Vagina (tissue), 2 donors: Measurements from ENCODE around the gene WNK2. TPM values are rescaled to one million over a fixed set of nuclear protein-coding genes. Genes with fewer than 3 reads are reported as not detected.
A peak's percentile ranks its signal among the peaks of the same experiment; 100 is the strongest.
"Not testable (repeated sequence)": the region's sequence is repeated elsewhere in the genome, so short reads cannot be mapped to it uniquely, and the experiment has no call there.

ENCODE experiments used
- DNase-seq, 2 donors: peaks; one replicate each; pipeline ENCODE4 v3.0.0-alpha.2; 2017; ENCODE audit errors: extremely low spot score in 2 of 2
- H3K27ac ChIP-seq: fragments of 200-600 bp; sonication (generic); one replicate; pipeline ENCODE4 v1.5.1; 2019
- H3K27me3 ChIP-seq: fragments of 200-600 bp; sonication (generic); one replicate; pipeline ENCODE4 v1.5.1; 2019
- H3K36me3 ChIP-seq, 2 donors: fragments of 200-600 bp; sonication (generic); one replicate each; pipeline ENCODE4 v1.5.1; 2017 to 2019
- H3K4me1 ChIP-seq: fragments of 200-600 bp; sonication (generic); one replicate; pipeline ENCODE4 v1.5.1; 2019
- H3K4me3 ChIP-seq, 2 donors: fragments of 200-600 bp; sonication (generic); 1 replicate in 1 of 2; 2 replicates in 1 of 2; pipeline ENCODE4 v1.5.1; 2016 to 2019
- H3K9me3 ChIP-seq: fragments of 200-600 bp; sonication (generic); one replicate; pipeline ENCODE4 v1.5.1; 2019
- POLR2A ChIP-seq, 2 donors: fragments of 450-650 bp; IDR thresholded peaks; one replicate each; pipeline ENCODE4 v1.6.1; 2017; ENCODE audit warnings: antibody characterized with exemption in 2 of 2, mild to moderate bottlenecking in 2 of 2, moderate library complexity in 2 of 2
- POLR2AphosphoS5 ChIP-seq, 2 donors: sonication (generic); formaldehyde crosslinking; IDR thresholded peaks; one replicate each; pipeline ENCODE4 v1.9.0; 2017; ENCODE audit warnings: antibody characterized with exemption in 2 of 2, mild to moderate bottlenecking in 2 of 2, low read depth in 1 of 2; ENCODE audit not compliant: insufficient read depth in 1 of 2
- intact Hi-C: fragments of 100-400 bp; cut with DNase I; formaldehyde crosslinking; loops from one replicate; pipeline ENCODE4 v1.15.1; 2023
- total RNA-seq: library from RNA; depleted of rRNA; stranded (reverse); fragments of >200 nt; gene quantifications from one replicate; pipeline ENCODE4 v1.2.3, GENCODE V29; 2016
- TF ChIP-seq, protein P1 (sequence below), 3 experiments: fragments of 450-650 bp in 2 of 3; fragments of 200-600 bp in 1 of 3; sonication (generic) in 1 of 3; IDR thresholded peaks; one replicate each; pipeline ENCODE4 v1.5.1; 2017 to 2019; ENCODE audit warnings: antibody characterized with exemption in 3 of 3, mild to moderate bottlenecking in 2 of 3, moderate library complexity in 2 of 3

Gene WNK2
- total RNA-seq, 1 donor from 2014 or later, result 24.8 TPM

GRCh38 chr9:93343663-93344062 is 159.7 kb downstream of the WNK2 start:
- no peaks in the 10 kb centered on the region for H3K27me3 ChIP-seq
- H3K9me3 ChIP-seq, result no peaks in the 10 kb centered on the region
- TF ChIP-seq, protein P1, sequence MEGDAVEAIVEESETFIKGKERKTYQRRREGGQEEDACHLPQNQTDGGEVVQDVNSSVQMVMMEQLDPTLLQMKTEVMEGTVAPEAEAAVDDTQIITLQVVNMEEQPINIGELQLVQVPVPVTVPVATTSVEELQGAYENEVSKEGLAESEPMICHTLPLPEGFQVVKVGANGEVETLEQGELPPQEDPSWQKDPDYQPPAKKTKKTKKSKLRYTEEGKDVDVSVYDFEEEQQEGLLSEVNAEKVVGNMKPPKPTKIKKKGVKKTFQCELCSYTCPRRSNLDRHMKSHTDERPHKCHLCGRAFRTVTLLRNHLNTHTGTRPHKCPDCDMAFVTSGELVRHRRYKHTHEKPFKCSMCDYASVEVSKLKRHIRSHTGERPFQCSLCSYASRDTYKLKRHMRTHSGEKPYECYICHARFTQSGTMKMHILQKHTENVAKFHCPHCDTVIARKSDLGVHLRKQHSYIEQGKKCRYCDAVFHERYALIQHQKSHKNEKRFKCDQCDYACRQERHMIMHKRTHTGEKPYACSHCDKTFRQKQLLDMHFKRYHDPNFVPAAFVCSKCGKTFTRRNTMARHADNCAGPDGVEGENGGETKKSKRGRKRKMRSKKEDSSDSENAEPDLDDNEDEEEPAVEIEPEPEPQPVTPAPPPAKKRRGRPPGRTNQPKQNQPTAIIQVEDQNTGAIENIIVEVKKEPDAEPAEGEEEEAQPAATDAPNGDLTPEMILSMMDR (IDR thresholded peaks at IDR 0.05), result no peak
- TF ChIP-seq POLR2A (IDR thresholded peaks at IDR 0.05) (no peak), POLR2AphosphoS5 (IDR thresholded peaks at IDR 0.05; ENCODE audit: insufficient read depth in 1 of 2, low read depth in 1 of 2) (no peak)
- H3K4me1 ChIP-seq, result peaks cover 10% of the 10 kb centered on the region
- intact Hi-C loops, result no loop called here
- no peaks in the 10 kb centered on the region for H3K36me3 ChIP-seq
- H3K27ac ChIP-seq, result no peak overlapping the region
- no peak for DNase-seq
- no peak overlapping the region for H3K4me3 ChIP-seq

- Histone ChIP-seq H3K9me3 (no peaks in the 10 kb centered on the region), H3K4me3 (peak overlapping the region; percentile 43 to 54), H3K36me3 (no peaks in the 10 kb centered on the region), H3K27me3 (no peaks in the 10 kb centered on the region), H3K4me1 (peaks cover 10% of the 10 kb centered on the region), H3K27ac (peak overlapping the region; percentile 42)
- no peak for DNase-seq
- intact Hi-C loops, result no loop called here
- TF ChIP-seq, protein P1 (IDR thresholded peaks at IDR 0.05), result no peak
- no peak for TF ChIP-seq POLR2A (IDR thresholded peaks at IDR 0.05)
- TF ChIP-seq POLR2AphosphoS5 (IDR thresholded peaks at IDR 0.05; ENCODE audit: insufficient read depth in 1 of 2, low read depth in 1 of 2), result no peak
Observed at GRCh38 chr9:93345643-93346230, 161.8 kb downstream of the WNK2 start.

DNA sequence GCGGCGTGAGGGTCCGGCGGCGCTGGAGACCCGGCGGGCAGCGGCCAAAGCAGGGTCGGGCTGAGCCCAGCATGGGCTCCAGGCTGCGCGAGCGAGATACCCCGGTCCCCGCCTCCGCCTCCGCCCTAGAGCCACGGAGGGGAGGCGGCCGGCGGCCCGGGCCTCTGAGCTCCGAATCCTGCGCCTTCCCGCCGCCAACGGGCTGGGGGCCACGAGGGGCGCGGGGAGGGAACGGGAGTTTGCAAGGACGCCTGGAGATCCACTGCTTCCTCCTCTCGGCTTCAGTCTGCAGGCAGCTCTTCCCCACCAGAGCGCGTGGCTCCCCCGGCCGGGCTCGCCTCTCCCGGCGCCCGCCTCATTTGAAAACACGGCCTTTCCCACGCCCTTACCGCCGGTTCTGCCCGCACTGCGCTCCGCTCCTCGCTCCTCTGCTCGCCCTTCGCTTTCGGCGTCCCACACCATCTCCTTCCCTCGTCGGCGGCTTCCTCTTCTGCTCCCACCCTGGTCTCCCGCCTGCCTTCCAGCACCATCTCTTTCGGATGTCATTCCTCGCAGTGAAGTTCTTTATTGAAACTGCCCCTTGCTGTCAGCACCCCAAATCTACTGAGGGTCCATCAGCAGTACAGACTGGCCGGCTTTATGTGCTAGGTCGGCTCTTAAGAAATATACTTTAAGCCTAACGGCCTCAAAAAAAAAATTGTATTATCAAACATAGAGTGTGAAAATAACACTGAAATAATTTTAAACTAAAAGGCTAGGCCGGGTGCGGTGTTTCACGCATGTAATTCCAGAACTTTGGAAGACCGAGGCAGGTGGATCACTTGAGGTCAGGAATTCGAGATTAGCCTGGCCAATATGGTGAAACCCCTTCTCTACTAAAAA is 162.5 kb downstream of the WNK2 start:
- intact Hi-C loops, result no loop called here
- no peak for TF ChIP-seq POLR2AphosphoS5 (IDR thresholded peaks at IDR 0.05; ENCODE audit: insufficient read depth in 1 of 2, low read depth in 1 of 2)
- TF ChIP-seq, protein P1 (IDR thresholded peaks at IDR 0.05), result no peak
- TF ChIP-seq POLR2A (IDR thresholded peaks at IDR 0.05), result no peak
- peak overlapping the region; percentile 42 for H3K27ac ChIP-seq
- H3K4me3 ChIP-seq, result peak overlapping the region; percentile 43 to 54
- DNase-seq, result no peak
- H3K36me3 ChIP-seq, result no peaks in the 10 kb centered on the region
- no peaks in the 10 kb centered on the region for H3K9me3 ChIP-seq
- H3K27me3 ChIP-seq, result no peaks in the 10 kb centered on the region
- peaks cover 10% of the 10 kb centered on the region for H3K4me1 ChIP-seq

GRCh38 chr9:93347371-93347975 is 163.5 kb downstream of the WNK2 start:
- H3K9me3 ChIP-seq, H3K4me3 ChIP-seq, intact Hi-C loops, H3K27me3 ChIP-seq, H3K36me3 ChIP-seq, DNase-seq, H3K4me1 ChIP-seq, H3K27ac ChIP-seq: not testable (repeated sequence)

DNA sequence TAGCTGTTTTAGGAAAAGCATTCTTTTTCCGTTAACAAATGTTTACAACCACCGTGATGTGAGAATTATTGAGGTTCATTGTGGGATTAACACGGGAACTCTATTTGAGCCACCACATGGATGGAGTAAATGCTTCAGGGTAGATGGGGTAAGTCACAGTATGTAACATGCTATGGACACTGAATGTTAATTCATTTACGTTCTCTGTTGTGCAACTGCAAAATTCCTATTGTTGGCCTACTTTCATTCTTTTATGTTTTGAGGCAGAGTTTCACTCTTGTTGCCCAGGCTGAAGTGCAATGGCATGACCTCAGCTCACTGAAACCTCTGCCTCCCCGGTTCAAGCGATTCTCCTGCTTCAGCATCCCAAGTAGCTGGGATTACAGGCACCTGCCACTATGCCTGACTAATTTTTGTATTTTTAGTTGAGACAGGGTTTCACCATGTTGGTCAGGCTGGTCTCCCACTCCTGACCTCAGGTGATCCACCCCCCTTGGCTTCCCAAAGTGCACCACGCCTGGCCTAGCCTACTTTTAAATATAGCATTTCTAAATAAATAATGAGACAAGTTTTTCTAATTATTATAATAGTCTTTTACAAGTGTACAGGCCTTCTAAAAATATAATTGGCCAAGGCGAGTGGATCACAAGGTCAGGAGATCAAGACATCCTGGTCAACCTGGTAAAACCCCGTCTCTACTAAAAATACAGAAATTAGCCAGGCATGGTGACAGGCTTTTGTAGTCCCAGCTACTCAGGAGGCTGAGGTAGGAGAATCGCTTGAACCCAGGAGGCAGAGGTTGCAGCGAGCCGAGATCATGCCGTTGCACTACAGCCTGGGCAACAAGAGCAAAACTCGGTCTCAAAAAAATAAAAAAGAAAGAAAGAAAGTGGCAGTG is 169.7 kb downstream of the WNK2 start:
- H3K36me3 ChIP-seq, intact Hi-C loops, H3K27me3 ChIP-seq, H3K27ac ChIP-seq, H3K4me1 ChIP-seq, H3K9me3 ChIP-seq, H3K4me3 ChIP-seq, DNase-seq: not testable (repeated sequence)
